ENCODE results near the gene PAX6.

Gene PAX6

GRCh38 chr11:31808721-31809540, 2.2 kb downstream of the PAX6 start:
- H3K27ac ChIP-seq (ENCODE audit: low read depth, low read length): no peak overlapping the region
- no peaks in the 10 kb centered on the region for H3K36me3 ChIP-seq (ENCODE audit: control insufficient read depth in 5 of 5, insufficient read depth in 5 of 5, low read length in 5 of 5)
- peaks cover 64 to 94% (median 87%) of the 10 kb centered on the region in 5 donors for H3K27me3 ChIP-seq (ENCODE audit: control insufficient read depth in 5 of 5, insufficient read depth in 4 of 5, low read length in 5 of 5)
- no peaks in the 10 kb centered on the region for H3K9me3 ChIP-seq (ENCODE audit: control insufficient read depth in 5 of 5, low read length in 5 of 5)
- no peak overlapping the region for H3K4me3 ChIP-seq (ENCODE audit: low read depth in 1 of 5, low read length in 5 of 5)
- H3K4me1 ChIP-seq (ENCODE audit: control insufficient read depth in 5 of 5, insufficient read depth in 5 of 5, low read length in 5 of 5): peaks cover 0 to 67% (median 62%) of the 10 kb centered on the region in 5 donors
- no peak overlapping the region for H3K9ac ChIP-seq (ENCODE audit: low read length in 5 of 5)

GRCh38 chr11:31807799-31808667, 3.1 kb downstream of the PAX6 start:
- peaks cover 68 to 95% (median 91%) of the 10 kb centered on the region in 5 donors for H3K27me3 ChIP-seq (ENCODE audit: control insufficient read depth in 5 of 5, insufficient read depth in 4 of 5, low read length in 5 of 5)
- H3K4me1 ChIP-seq (ENCODE audit: control insufficient read depth in 5 of 5, insufficient read depth in 5 of 5, low read length in 5 of 5): peaks cover 0 to 61% (median 57%) of the 10 kb centered on the region in 5 donors

GRCh38 chr11:31806928-31807798, 4.0 kb downstream of the PAX6 start:
- H3K4me3 ChIP-seq (ENCODE audit: low read depth in 1 of 5, low read length in 5 of 5): no peak overlapping the region
- H3K9ac ChIP-seq (ENCODE audit: low read length in 5 of 5): no peak overlapping the region
- H3K4me1 ChIP-seq (ENCODE audit: control insufficient read depth in 5 of 5, insufficient read depth in 5 of 5, low read length in 5 of 5): peaks cover 0 to 55% (median 48%) of the 10 kb centered on the region in 5 donors
- peaks cover 68 to 93% (median 87%) of the 10 kb centered on the region in 5 donors for H3K27me3 ChIP-seq (ENCODE audit: control insufficient read depth in 5 of 5, insufficient read depth in 4 of 5, low read length in 5 of 5)
- no peaks in the 10 kb centered on the region for H3K36me3 ChIP-seq (ENCODE audit: control insufficient read depth in 5 of 5, insufficient read depth in 5 of 5, low read length in 5 of 5)
- peaks cover 0 to 4% (median 0%) of the 10 kb centered on the region in 5 donors for H3K9me3 ChIP-seq (ENCODE audit: control insufficient read depth in 5 of 5, low read length in 5 of 5)
- no peak overlapping the region for H3K27ac ChIP-seq (ENCODE audit: low read depth, low read length)

More at GRCh38 chr11:31807799-31808667, 3.1 kb downstream of the PAX6 start:
- no peak overlapping the region for H3K27ac ChIP-seq (ENCODE audit: low read depth, low read length)
- H3K9ac ChIP-seq (ENCODE audit: low read length in 5 of 5): no peak overlapping the region
- H3K9me3 ChIP-seq (ENCODE audit: control insufficient read depth in 5 of 5, low read length in 5 of 5): peaks cover 0 to 2% (median 0%) of the 10 kb centered on the region in 5 donors
- no peaks in the 10 kb centered on the region for H3K36me3 ChIP-seq (ENCODE audit: control insufficient read depth in 5 of 5, insufficient read depth in 5 of 5, low read length in 5 of 5)
- no peak overlapping the region for H3K4me3 ChIP-seq (ENCODE audit: low read depth in 1 of 5, low read length in 5 of 5)

- Histone ChIP-seq H3K9me3 (ENCODE audit: control insufficient read depth in 5 of 5, low read length in 5 of 5) (peaks cover 0 to 4% (median 0%) of the 10 kb centered on the region in 5 donors), H3K4me1 (ENCODE audit: control insufficient read depth in 5 of 5, insufficient read depth in 5 of 5, low read length in 5 of 5) (peaks cover 0 to 47% (median 42%) of the 10 kb centered on the region in 5 donors), H3K36me3 (ENCODE audit: control insufficient read depth in 5 of 5, insufficient read depth in 5 of 5, low read length in 5 of 5) (no peaks in the 10 kb centered on the region), H3K4me3 (ENCODE audit: low read depth in 1 of 5, low read length in 5 of 5) (no peak overlapping the region), H3K9ac (ENCODE audit: low read length in 5 of 5) (no peak overlapping the region), H3K27ac (ENCODE audit: low read depth, low read length) (no peak overlapping the region), H3K27me3 (ENCODE audit: control insufficient read depth in 5 of 5, insufficient read depth in 4 of 5, low read length in 5 of 5) (peaks cover 71 to 96% (median 86%) of the 10 kb centered on the region in 5 donors)
Measured at GRCh38 chr11:31806186-31806927, 4.8 kb downstream of the PAX6 start.

GRCh38 chr11:31805629-31806185, 5.4 kb downstream of the PAX6 start:
- Histone ChIP-seq H3K27me3 (ENCODE audit: control insufficient read depth in 5 of 5, insufficient read depth in 4 of 5, low read length in 5 of 5) (peaks cover 77 to 96% (median 87%) of the 10 kb centered on the region in 5 donors), H3K4me1 (ENCODE audit: control insufficient read depth in 5 of 5, insufficient read depth in 5 of 5, low read length in 5 of 5) (peaks cover 0 to 41% (median 35%) of the 10 kb centered on the region in 5 donors), H3K27ac (ENCODE audit: low read depth, low read length) (no peak overlapping the region), H3K36me3 (ENCODE audit: control insufficient read depth in 5 of 5, insufficient read depth in 5 of 5, low read length in 5 of 5) (no peaks in the 10 kb centered on the region), H3K9ac (ENCODE audit: low read length in 5 of 5) (no peak overlapping the region), H3K9me3 (ENCODE audit: control insufficient read depth in 5 of 5, low read length in 5 of 5) (peaks cover 0 to 4% (median 0%) of the 10 kb centered on the region in 5 donors), H3K4me3 (ENCODE audit: low read depth in 1 of 5, low read length in 5 of 5) (no peak overlapping the region)

- H3K4me3 ChIP-seq (ENCODE audit: low read depth in 1 of 5, low read length in 5 of 5): peak overlapping the region in 3 of 5 donors; percentile 34 to 50 (median 39)
- H3K36me3 ChIP-seq (ENCODE audit: control insufficient read depth in 5 of 5, insufficient read depth in 5 of 5, low read length in 5 of 5): no peaks in the 10 kb centered on the region
- H3K27ac ChIP-seq (ENCODE audit: low read depth, low read length): no peak overlapping the region
- H3K27me3 ChIP-seq (ENCODE audit: control insufficient read depth in 5 of 5, insufficient read depth in 4 of 5, low read length in 5 of 5): peaks cover 83 to 97% (median 91%) of the 10 kb centered on the region in 5 donors
- H3K9ac ChIP-seq (ENCODE audit: low read length in 5 of 5): peak overlapping the region in 1 of 5 donors; percentile 23
- peaks cover 0 to 4% (median 0%) of the 10 kb centered on the region in 5 donors for H3K9me3 ChIP-seq (ENCODE audit: control insufficient read depth in 5 of 5, low read length in 5 of 5)
- peaks cover 0 to 35% (median 30%) of the 10 kb centered on the region in 5 donors for H3K4me1 ChIP-seq (ENCODE audit: control insufficient read depth in 5 of 5, insufficient read depth in 5 of 5, low read length in 5 of 5)
Measured at GRCh38 chr11:31805037-31805628, 6.0 kb downstream of the PAX6 start.

GRCh38 chr11:31804312-31805036, 6.6 kb downstream of the PAX6 start:
- H3K36me3 ChIP-seq (ENCODE audit: control insufficient read depth in 5 of 5, insufficient read depth in 5 of 5, low read length in 5 of 5): no peaks in the 10 kb centered on the region
- H3K27ac ChIP-seq (ENCODE audit: low read depth, low read length): no peak overlapping the region
- H3K4me1 ChIP-seq (ENCODE audit: control insufficient read depth in 5 of 5, insufficient read depth in 5 of 5, low read length in 5 of 5): peaks cover 0 to 29% (median 24%) of the 10 kb centered on the region in 5 donors
- H3K9me3 ChIP-seq (ENCODE audit: control insufficient read depth in 5 of 5, low read length in 5 of 5): peaks cover 0 to 4% (median 0%) of the 10 kb centered on the region in 5 donors
- H3K27me3 ChIP-seq (ENCODE audit: control insufficient read depth in 5 of 5, insufficient read depth in 4 of 5, low read length in 5 of 5): peaks cover 82 to 96% (median 91%) of the 10 kb centered on the region in 5 donors
- peak overlapping the region in 1 of 5 donors; percentile 23 for H3K9ac ChIP-seq (ENCODE audit: low read length in 5 of 5)
- H3K4me3 ChIP-seq (ENCODE audit: low read depth in 1 of 5, low read length in 5 of 5): peak overlapping the region; percentile 34 to 50 (median 44)

- H3K9ac ChIP-seq (ENCODE audit: low read length in 5 of 5): no peak overlapping the region
- H3K4me1 ChIP-seq (ENCODE audit: control insufficient read depth in 5 of 5, insufficient read depth in 5 of 5, low read length in 5 of 5): peaks cover 2 to 34% (median 30%) of the 10 kb centered on the region in 5 donors
- no peak overlapping the region for H3K27ac ChIP-seq (ENCODE audit: low read depth, low read length)
- peaks cover 87 to 96% (median 91%) of the 10 kb centered on the region in 5 donors for H3K27me3 ChIP-seq (ENCODE audit: control insufficient read depth in 5 of 5, insufficient read depth in 4 of 5, low read length in 5 of 5)
- no peaks in the 10 kb centered on the region for H3K36me3 ChIP-seq (ENCODE audit: control insufficient read depth in 5 of 5, insufficient read depth in 5 of 5, low read length in 5 of 5)
- peak overlapping the region in 4 of 5 donors; percentile 34 to 50 (median 40) for H3K4me3 ChIP-seq (ENCODE audit: low read depth in 1 of 5, low read length in 5 of 5)
- H3K9me3 ChIP-seq (ENCODE audit: control insufficient read depth in 5 of 5, low read length in 5 of 5): peaks cover 0 to 4% (median 0%) of the 10 kb centered on the region in 5 donors
Measured at GRCh38 chr11:31803813-31804311, 7.3 kb downstream of the PAX6 start.
